AG04450 (cell line): Measurements from ENCODE around the gene SLC13A4. TPM values are rescaled to one million over a fixed set of nuclear protein-coding genes. Genes with fewer than 3 reads are reported as not detected.

ENCODE experiments used
- CTCF ChIA-PET: fragments of 300-600, 350-600 bp; formaldehyde crosslinking; extraction: SDS; loops from one replicate; lab custom pipeline; 2022; ENCODE audit warnings: antibody characterized with exemption, inconsistent platforms; lab: Charles Lee
- POLR2A ChIA-PET: fragments of 350-600 bp; formaldehyde crosslinking; extraction: SDS; loops from one replicate; lab custom pipeline; 2021; ENCODE audit warnings: antibody characterized with exemption, inconsistent platforms; lab: Yijun Ruan, JAX
- DNase-seq: peaks from one replicate; pipeline ENCODE4 v3.0.0-alpha.2; 2011; ENCODE audit warnings: low read depth, low spot score
- H3K27ac ChIP-seq: one replicate; pipeline ENCODE4 v1.5.1; 2012; ENCODE audit warnings: low read depth, low read length, control low read depth
- H3K27me3 ChIP-seq: one replicate; pipeline ENCODE4 v1.6.0; 2012; ENCODE audit warnings: low read length; ENCODE audit not compliant: control insufficient read depth, insufficient read depth
- H3K4me3 ChIP-seq: 2 replicates; pipeline ENCODE4 v1.5.1; 2011; ENCODE audit warnings: mild to moderate bottlenecking, low read depth, low read length, control low read depth
- H3K9me3 ChIP-seq: 2 replicates; pipeline ENCODE4 v1.5.1; 2012; ENCODE audit warnings: low read length; ENCODE audit not compliant: control insufficient read depth, insufficient read depth
- CTCF ChIP-seq: IDR thresholded peaks from 2 replicates; pipeline ENCODE4 v1.5.1; 2011; ENCODE audit warnings: low read depth, low read length, control low read depth, inconsistent platforms
- polyA plus RNA-seq: library from polyadenylated mRNA; depleted of rRNA; stranded (reverse); fragments of >200 nt; gene quantifications from 2 replicates; pipeline ENCODE4 v1.2.3, GENCODE V29; 2011

The SLC13A4 gene
- polyA plus RNA-seq, 1 experiment = 0.09 TPM

DNA sequence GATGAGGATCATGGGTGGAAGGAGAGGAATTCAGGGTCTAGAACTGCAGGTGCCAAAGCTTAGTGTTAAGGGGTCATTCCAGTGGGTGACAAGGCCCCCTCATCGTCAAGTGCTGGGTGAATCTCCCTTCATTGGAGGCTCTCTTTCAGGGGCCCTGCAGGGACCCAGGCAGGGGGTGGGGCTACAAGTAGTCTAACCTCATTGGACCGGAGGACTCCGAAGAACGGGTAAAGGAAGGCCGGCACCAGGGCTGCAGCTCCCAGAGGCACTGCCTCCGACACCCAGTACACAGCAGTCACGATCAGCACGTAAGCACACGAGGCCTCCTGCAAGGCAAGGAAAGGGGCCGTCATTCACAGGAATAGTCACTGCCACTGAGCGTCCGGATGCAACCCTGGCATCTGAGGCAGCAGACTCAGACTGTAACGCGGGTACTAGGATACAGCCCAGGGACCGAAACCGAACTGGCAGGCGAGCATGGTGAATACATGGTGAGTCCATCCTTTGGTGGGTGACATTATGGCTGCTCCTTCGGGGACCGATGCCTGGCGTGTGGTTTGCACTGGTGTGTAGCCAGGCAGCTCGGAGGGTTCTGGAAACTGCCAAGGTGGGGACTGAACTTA, 6.7 kb downstream of the SLC13A4 start:
- Histone ChIP-seq H3K27me3 (no peaks in the 10 kb centered on the region), H3K27ac (no peak overlapping the region), H3K4me3 (no peak overlapping the region), H3K9me3 (no peaks in the 10 kb centered on the region)
- ChIA-PET POLR2A (no interaction called here), CTCF (interaction anchor here (1.8 kb wide), 1 partner anchor 10 kb away, joined by 6 read pairs; no protein-coding TSS in a partner anchor)
- no peak for TF ChIP-seq CTCF
- no peak for DNase-seq

- Histone ChIP-seq H3K4me3 (no peak overlapping the region), H3K27me3 (no peaks in the 10 kb centered on the region), H3K27ac (no peak overlapping the region), H3K9me3 (no peaks in the 10 kb centered on the region; the same call in 1 of the 2 replicates)
- DNase-seq = no peak
- POLR2A ChIA-PET = no interaction called here
- no peak for TF ChIP-seq CTCF
- CTCF ChIA-PET = interaction anchor here (0.5 to 1.8 kb wide), 4 partner anchors 9 to 81 kb away, joined by 4 to 9 read pairs (median 8); no protein-coding TSS in a partner anchor
These were observed 8.3 kb downstream of the SLC13A4 start for GRCh38 chr7:135719688-135720087.

- POLR2A ChIA-PET = interaction anchor here (0.6 kb wide), 1 partner anchor 22 kb away, joined by 5 read pairs; no protein-coding TSS in a partner anchor
- H3K27ac ChIP-seq = no peak overlapping the region
- no peaks in the 10 kb centered on the region; the same call in 1 of the 2 replicates for H3K9me3 ChIP-seq
- H3K4me3 ChIP-seq = no peak overlapping the region
- TF ChIP-seq CTCF = no peak
- no peak for DNase-seq
- CTCF ChIA-PET = interaction anchor here (0.5 to 1.6 kb wide), 3 partner anchors 9 to 79 kb away, joined by 4 to 9 read pairs (median 4); no protein-coding TSS in a partner anchor
- no peaks in the 10 kb centered on the region for H3K27me3 ChIP-seq
These were observed 9.1 kb downstream of the SLC13A4 start for GRCh38 chr7:135718794-135719437.

- Histone ChIP-seq H3K9me3 (no peaks in the 10 kb centered on the region; the same call in 1 of the 2 replicates), H3K4me3 (no peak overlapping the region), H3K27me3 (no peaks in the 10 kb centered on the region), H3K27ac (no peak overlapping the region)
- DNase-seq = no peak
- ChIA-PET POLR2A (no interaction called here), CTCF (interaction anchor here (0.6 to 1.6 kb wide), 2 partner anchors 8 to 21 kb away, joined by 4 read pairs; no protein-coding TSS in a partner anchor)
- no peak for TF ChIP-seq CTCF
These were observed 9.8 kb downstream of the SLC13A4 start for GRCh38 chr7:135718219-135718618.

DNA sequence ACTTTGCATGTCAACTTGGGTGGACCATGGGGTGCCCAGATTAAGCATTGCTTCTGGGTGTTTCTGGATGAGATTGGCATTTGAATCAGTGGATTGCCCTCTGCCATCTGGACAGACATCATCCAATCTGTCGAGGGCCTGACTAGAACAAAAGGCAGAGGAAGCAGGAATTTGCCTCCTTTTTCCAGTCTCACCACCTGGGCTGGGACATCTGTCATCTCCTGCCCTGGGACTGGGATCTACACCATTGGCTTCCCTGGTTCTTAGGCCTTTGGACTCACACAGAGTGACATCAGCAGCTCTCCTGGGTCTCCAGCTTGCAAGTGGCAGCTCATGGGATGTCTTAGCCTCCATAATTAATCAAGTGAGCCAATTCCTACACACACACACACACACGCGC, 10.3 kb downstream of the SLC13A4 start:
- no peak overlapping the region for H3K27ac ChIP-seq

More for the DNA sequence above, 10.3 kb downstream of the SLC13A4 start:
- DNase-seq = no peak
- TF ChIP-seq CTCF = no peak
- ChIA-PET POLR2A (interaction anchor here (1.0 kb wide), 1 partner anchor 54 kb away, joined by 3 read pairs; no protein-coding TSS in a partner anchor), CTCF (no interaction called here)
- Histone ChIP-seq H3K9me3 (no peaks in the 10 kb centered on the region; the same call in 1 of the 2 replicates), H3K27me3 (no peaks in the 10 kb centered on the region), H3K4me3 (no peak overlapping the region)
